Endothelial cell (in vitro differentiated cells): ENCODE results near the gene NEB. TPM values are rescaled to one million over a fixed set of nuclear protein-coding genes. Genes with fewer than 3 reads are reported as not detected.

Source experiments
- DNase-seq: peaks from one replicate; pipeline ENCODE4 v3.0.0; 2021; ENCODE audit warnings: low spot score
- H3K27ac Mint-ChIP-seq: one replicate; pipeline ENCODE4 v1.8.0; 2021; ENCODE audit warnings: mixed read lengths, inconsistent platforms; ENCODE audit not compliant: unreplicated experiment
- H3K27me3 Mint-ChIP-seq: one replicate; pipeline ENCODE4 v1.8.0; 2021; ENCODE audit warnings: mild to moderate bottlenecking, moderate library complexity, mixed read lengths, inconsistent platforms; ENCODE audit not compliant: unreplicated experiment
- H3K36me3 Mint-ChIP-seq: one replicate; pipeline ENCODE4 v1.8.0; 2021; ENCODE audit warnings: mild to moderate bottlenecking, low read depth, mixed read lengths, inconsistent platforms; ENCODE audit not compliant: unreplicated experiment
- H3K4me1 Mint-ChIP-seq: one replicate; pipeline ENCODE4 v1.8.0; 2021; ENCODE audit warnings: mild to moderate bottlenecking, mixed read lengths, inconsistent platforms; ENCODE audit not compliant: unreplicated experiment
- H3K4me3 Mint-ChIP-seq: one replicate; pipeline ENCODE4 v1.8.0; 2021; ENCODE audit warnings: mild to moderate bottlenecking, mixed read lengths, inconsistent platforms; ENCODE audit not compliant: unreplicated experiment
- H3K9me3 Mint-ChIP-seq: one replicate; pipeline ENCODE4 v1.8.0; 2021; ENCODE audit warnings: mixed read lengths, inconsistent platforms; ENCODE audit not compliant: unreplicated experiment
- total RNA-seq: library from RNA; stranded (reverse); fragmentation: NEBNext Ultra II Directional; extraction: Animal tissue kit (Norgen Biotek cat#: 25700); gene quantifications from one replicate; pipeline ENCODE4 v1.2.1, GENCODE V29; 2021; ENCODE audit not compliant: unreplicated experiment
- TF ChIP-seq, protein P1 (sequence below): fragments of 200-600 bp; sonication (generic); IDR thresholded peaks from one replicate; pipeline ENCODE4 v1.5.0; 2021; ENCODE audit warnings: antibody characterized with exemption; ENCODE audit not compliant: unreplicated experiment

Gene NEB
- total RNA-seq, 1 donor from 2014 or later, result 0.64 TPM

GRCh38 chr2:151620761-151621160 is 113.5 kb downstream of the NEB start:
- H3K9me3 Mint-ChIP-seq, result no peaks in the 10 kb centered on the region
- H3K4me1 Mint-ChIP-seq, result no peaks in the 10 kb centered on the region
- no peak overlapping the region for H3K4me3 Mint-ChIP-seq
- H3K36me3 Mint-ChIP-seq, result no peaks in the 10 kb centered on the region
- TF ChIP-seq, protein P1, sequence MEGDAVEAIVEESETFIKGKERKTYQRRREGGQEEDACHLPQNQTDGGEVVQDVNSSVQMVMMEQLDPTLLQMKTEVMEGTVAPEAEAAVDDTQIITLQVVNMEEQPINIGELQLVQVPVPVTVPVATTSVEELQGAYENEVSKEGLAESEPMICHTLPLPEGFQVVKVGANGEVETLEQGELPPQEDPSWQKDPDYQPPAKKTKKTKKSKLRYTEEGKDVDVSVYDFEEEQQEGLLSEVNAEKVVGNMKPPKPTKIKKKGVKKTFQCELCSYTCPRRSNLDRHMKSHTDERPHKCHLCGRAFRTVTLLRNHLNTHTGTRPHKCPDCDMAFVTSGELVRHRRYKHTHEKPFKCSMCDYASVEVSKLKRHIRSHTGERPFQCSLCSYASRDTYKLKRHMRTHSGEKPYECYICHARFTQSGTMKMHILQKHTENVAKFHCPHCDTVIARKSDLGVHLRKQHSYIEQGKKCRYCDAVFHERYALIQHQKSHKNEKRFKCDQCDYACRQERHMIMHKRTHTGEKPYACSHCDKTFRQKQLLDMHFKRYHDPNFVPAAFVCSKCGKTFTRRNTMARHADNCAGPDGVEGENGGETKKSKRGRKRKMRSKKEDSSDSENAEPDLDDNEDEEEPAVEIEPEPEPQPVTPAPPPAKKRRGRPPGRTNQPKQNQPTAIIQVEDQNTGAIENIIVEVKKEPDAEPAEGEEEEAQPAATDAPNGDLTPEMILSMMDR, result no peak
- no peak for DNase-seq
- no peak overlapping the region for H3K27ac Mint-ChIP-seq
- no peaks in the 10 kb centered on the region for H3K27me3 Mint-ChIP-seq

DNA sequence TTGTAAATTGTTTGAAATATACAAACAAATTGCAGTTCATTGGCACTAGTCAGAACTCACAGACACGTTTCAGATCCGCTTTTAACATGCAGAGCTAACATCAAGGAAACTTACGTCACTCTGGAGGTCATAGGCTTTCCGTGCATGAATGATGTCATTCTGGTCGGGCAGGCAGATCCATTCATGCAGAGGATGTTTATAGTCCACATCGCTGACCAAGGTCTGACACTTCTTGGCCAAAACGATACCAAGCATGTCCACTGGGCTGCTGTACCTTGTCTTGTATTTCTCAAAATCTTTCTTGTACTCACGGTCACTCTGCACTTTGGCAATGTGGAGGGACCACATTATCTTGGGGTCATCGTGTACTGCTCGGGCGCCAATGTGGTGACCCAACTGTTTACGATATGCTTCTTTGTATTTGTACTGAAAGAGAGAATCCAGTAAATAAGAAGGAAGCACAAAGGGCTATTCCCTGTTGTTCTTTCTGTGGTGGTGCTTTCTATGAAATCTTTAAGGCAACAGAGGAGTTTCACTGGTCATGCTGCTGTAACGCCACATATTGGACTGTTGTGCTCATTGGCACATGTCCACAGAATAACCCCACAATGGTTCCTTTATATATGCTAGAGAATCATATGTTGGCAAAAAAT is 114.8 kb downstream of the NEB start:
- no peak for DNase-seq
- Mint-ChIP-seq H3K4me1 (no peaks in the 10 kb centered on the region), H3K9me3 (no peaks in the 10 kb centered on the region), H3K36me3 (no peaks in the 10 kb centered on the region), H3K4me3 (no peak overlapping the region), H3K27ac (no peak overlapping the region), H3K27me3 (no peaks in the 10 kb centered on the region)
- TF ChIP-seq, protein P1, result no peak

DNA sequence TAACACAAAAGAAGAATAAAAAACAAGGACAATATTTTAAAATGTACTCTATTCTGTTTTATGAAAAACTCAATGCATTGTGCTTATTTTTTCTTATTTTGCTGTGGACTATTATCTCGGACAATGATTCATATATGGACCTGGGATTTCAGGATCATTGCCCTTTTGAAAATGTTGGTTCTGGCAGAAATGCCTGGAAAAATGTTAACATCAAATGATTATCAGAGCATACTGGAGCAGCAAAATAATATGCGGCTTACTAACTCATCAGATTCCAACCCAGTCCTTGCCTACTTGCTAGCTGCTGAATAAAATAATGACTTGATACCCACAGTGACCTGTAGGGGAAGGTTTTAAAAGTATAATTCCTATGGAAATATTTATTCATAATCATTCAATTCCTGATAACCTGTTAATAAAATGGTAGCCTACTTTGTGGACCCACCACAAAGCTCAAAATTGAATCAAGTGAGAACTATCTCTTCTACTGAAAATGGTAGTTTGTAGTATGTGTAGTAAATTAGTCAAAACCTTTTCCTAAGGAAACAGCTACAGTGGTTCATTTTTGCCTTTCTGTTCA is 117.4 kb downstream of the NEB start:
- DNase-seq, result no peak
- Mint-ChIP-seq H3K27ac (no peak overlapping the region), H3K4me3 (no peak overlapping the region), H3K36me3 (no peaks in the 10 kb centered on the region), H3K4me1 (no peaks in the 10 kb centered on the region), H3K9me3 (no peaks in the 10 kb centered on the region), H3K27me3 (no peaks in the 10 kb centered on the region)
- TF ChIP-seq, protein P1, result peak; percentile 24

- no peak overlapping the region for H3K4me3 Mint-ChIP-seq
- no peak overlapping the region for H3K27ac Mint-ChIP-seq
- TF ChIP-seq, protein P1, result no peak
- no peaks in the 10 kb centered on the region for H3K36me3 Mint-ChIP-seq
- H3K27me3 Mint-ChIP-seq, result no peaks in the 10 kb centered on the region
- DNase-seq, result no peak
- no peaks in the 10 kb centered on the region for H3K4me1 Mint-ChIP-seq
- no peaks in the 10 kb centered on the region for H3K9me3 Mint-ChIP-seq
Observed at GRCh38 chr2:151614606-151615306, 119.5 kb downstream of the NEB start.

- H3K36me3 Mint-ChIP-seq, result no peaks in the 10 kb centered on the region
- no peak overlapping the region for H3K4me3 Mint-ChIP-seq
- no peaks in the 10 kb centered on the region for H3K27me3 Mint-ChIP-seq
- no peak overlapping the region for H3K27ac Mint-ChIP-seq
- H3K9me3 Mint-ChIP-seq, result no peaks in the 10 kb centered on the region
- no peaks in the 10 kb centered on the region for H3K4me1 Mint-ChIP-seq
- TF ChIP-seq, protein P1, result no peak
- no peak for DNase-seq
Observed at GRCh38 chr2:151614159-151614558, 120.1 kb downstream of the NEB start.
